Fibroblast of lung (primary cell): ENCODE data around the gene HS3ST6. TPM values are rescaled to one million over a fixed set of nuclear protein-coding genes. Genes with fewer than 3 reads are reported as not detected.

Experiments used
- DNase-seq, 2 donors: peaks; one replicate each; pipeline versions ENCODE4 v3.0.0 to v3.0.0-alpha.2; 2010; ENCODE audit warnings: low read depth in 2 of 2
- H2AFZ ChIP-seq: 2 replicates; pipeline ENCODE4 v1.5.1; 2012; ENCODE audit warnings: low read length, control low read depth, inconsistent platforms
- H3K27ac ChIP-seq: 2 replicates; pipeline ENCODE4 v1.5.1; 2011; ENCODE audit warnings: low read length, control low read depth; ENCODE audit not compliant: insufficient read depth
- H3K27me3 ChIP-seq: 2 replicates; pipeline ENCODE4 v1.5.1; 2011; ENCODE audit warnings: mild to moderate bottlenecking, low read length; ENCODE audit not compliant: control insufficient read depth, insufficient read depth
- H3K36me3 ChIP-seq: 2 replicates; pipeline ENCODE4 v1.5.1; 2011; ENCODE audit warnings: low read length; ENCODE audit not compliant: control insufficient read depth, insufficient read depth
- H3K4me1 ChIP-seq: 2 replicates; pipeline ENCODE4 v1.5.1; 2011; ENCODE audit warnings: low read length; ENCODE audit not compliant: control insufficient read depth, insufficient read depth; ENCODE audit errors: extremely low read depth
- H3K4me2 ChIP-seq: 2 replicates; pipeline ENCODE4 v1.5.1; 2011; ENCODE audit warnings: low read length, control low read depth; ENCODE audit not compliant: insufficient read depth; ENCODE audit errors: extremely low read depth
- H3K4me3 ChIP-seq, 4 experiments: fragments of 200-600 bp in 1 of 4; sonication (generic) in 1 of 4; replicated peaks in 1 of 4; 2 replicates each; pipeline ENCODE4 v1.5.1; 2011 to 2016; ENCODE audit warnings: low read length in 4 of 4, low read depth in 3 of 4, mild to moderate bottlenecking in 3 of 4, control low read depth in 2 of 4, inconsistent platforms in 1 of 4, mixed read lengths in 1 of 4; ENCODE audit not compliant: insufficient read depth in 1 of 4; ENCODE audit errors: control extremely low read depth in 1 of 4
- H3K79me2 ChIP-seq: 2 replicates; pipeline ENCODE4 v1.5.1; 2012; ENCODE audit warnings: mild to moderate bottlenecking, low read length, inconsistent platforms; ENCODE audit not compliant: control insufficient read depth, insufficient read depth
- H3K9ac ChIP-seq: 2 replicates; pipeline ENCODE4 v1.5.1; 2011; ENCODE audit warnings: mild to moderate bottlenecking, low read length, control low read depth; ENCODE audit not compliant: insufficient read depth
- H3K9me3 ChIP-seq: 2 replicates; pipeline ENCODE4 v1.5.1; 2012; ENCODE audit warnings: low read depth, low read length; ENCODE audit not compliant: control insufficient read depth, insufficient read depth
- H4K20me1 ChIP-seq: 2 replicates; pipeline ENCODE4 v1.5.1; 2011; ENCODE audit warnings: low read length; ENCODE audit not compliant: control insufficient read depth, insufficient read depth; ENCODE audit errors: extremely low read depth
- EZH2 ChIP-seq: IDR thresholded peaks from 2 replicates; pipeline ENCODE4 v1.5.1; 2012; ENCODE audit warnings: low read length, control low read depth, mild to moderate bottlenecking; ENCODE audit errors: missing control alignments
- polyA plus RNA-seq, 2 donors: library from polyadenylated mRNA; depleted of rRNA in 1 of 2; stranded (reverse) in 1 of 2; unstranded in 1 of 2; fragments of >200 nt; gene quantifications; 2 replicates each; pipeline ENCODE4 v1.2.1, GENCODE V29; 2011 to 2012; ENCODE audit warnings: missing spikeins in 1 of 2
- total RNA-seq: library from RNA; depleted of rRNA; stranded (reverse); fragments of >200 nt; gene quantifications from 2 replicates; pipeline ENCODE4 v1.2.1, GENCODE V29; 2014
- TF ChIP-seq, protein P1 (sequence below), 2 donors: IDR thresholded peaks in 1 of 2; conservative IDR thresholded peaks in 1 of 2; 1 replicate in 1 of 2; 2 replicates in 1 of 2; pipeline ENCODE4 v1.5.1; 2011 to 2012; ENCODE audit warnings: low read length in 2 of 2, control low read depth in 1 of 2, inconsistent platforms in 1 of 2, low read depth in 1 of 2, mild to moderate bottlenecking in 1 of 2

HS3ST6 gene
- total and polyA plus RNA-seq, 2 donors (not counting 1 experiment from before 2014, with no cell fraction given), result not detected

DNA sequence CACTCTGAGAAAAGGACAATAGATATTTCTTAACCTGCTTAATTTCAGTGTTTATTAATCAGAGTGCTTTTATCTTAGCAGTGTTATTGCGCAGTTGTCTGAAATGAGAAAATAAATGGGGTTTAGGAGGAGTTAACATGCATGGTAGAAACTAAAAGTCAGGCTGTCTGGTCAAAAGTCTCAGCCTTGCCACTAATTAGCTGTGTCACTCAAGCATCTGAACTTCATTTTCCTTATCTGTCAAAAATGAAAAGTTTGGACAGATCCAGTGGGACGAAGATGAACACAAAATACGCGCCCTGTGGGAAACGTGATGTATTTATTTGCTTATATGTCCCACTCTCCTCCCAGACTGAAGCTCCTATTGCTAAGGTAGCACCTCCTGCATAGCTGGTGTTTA is 40.0 kb downstream of the HS3ST6 start:
- no peaks in the 10 kb centered on the region for H3K9me3 ChIP-seq
- H3K36me3 ChIP-seq, result no peaks in the 10 kb centered on the region
- peaks cover 12% of the 10 kb centered on the region for H3K27me3 ChIP-seq
- H3K27ac ChIP-seq, result no peak overlapping the region
- no peak overlapping the region for H3K4me2 ChIP-seq
- no peak overlapping the region for H2AFZ ChIP-seq
- no peak overlapping the region for H3K9ac ChIP-seq
- TF ChIP-seq, protein P1, sequence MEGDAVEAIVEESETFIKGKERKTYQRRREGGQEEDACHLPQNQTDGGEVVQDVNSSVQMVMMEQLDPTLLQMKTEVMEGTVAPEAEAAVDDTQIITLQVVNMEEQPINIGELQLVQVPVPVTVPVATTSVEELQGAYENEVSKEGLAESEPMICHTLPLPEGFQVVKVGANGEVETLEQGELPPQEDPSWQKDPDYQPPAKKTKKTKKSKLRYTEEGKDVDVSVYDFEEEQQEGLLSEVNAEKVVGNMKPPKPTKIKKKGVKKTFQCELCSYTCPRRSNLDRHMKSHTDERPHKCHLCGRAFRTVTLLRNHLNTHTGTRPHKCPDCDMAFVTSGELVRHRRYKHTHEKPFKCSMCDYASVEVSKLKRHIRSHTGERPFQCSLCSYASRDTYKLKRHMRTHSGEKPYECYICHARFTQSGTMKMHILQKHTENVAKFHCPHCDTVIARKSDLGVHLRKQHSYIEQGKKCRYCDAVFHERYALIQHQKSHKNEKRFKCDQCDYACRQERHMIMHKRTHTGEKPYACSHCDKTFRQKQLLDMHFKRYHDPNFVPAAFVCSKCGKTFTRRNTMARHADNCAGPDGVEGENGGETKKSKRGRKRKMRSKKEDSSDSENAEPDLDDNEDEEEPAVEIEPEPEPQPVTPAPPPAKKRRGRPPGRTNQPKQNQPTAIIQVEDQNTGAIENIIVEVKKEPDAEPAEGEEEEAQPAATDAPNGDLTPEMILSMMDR (conservative IDR thresholded peaks at IDR 0.05 in 1 of 2, IDR thresholded peaks at IDR 0.05 in 1 of 2; ENCODE audit: low read depth in 1 of 2, low read length in 2 of 2), result no peak
- TF ChIP-seq EZH2, result no peak
- H4K20me1 ChIP-seq, result no peaks in the 10 kb centered on the region
- no peak for DNase-seq
- H3K4me3 ChIP-seq, result no peak overlapping the region
- H3K79me2 ChIP-seq, result no peaks in the 10 kb centered on the region
- H3K4me1 ChIP-seq, result no peaks in the 10 kb centered on the region

DNA sequence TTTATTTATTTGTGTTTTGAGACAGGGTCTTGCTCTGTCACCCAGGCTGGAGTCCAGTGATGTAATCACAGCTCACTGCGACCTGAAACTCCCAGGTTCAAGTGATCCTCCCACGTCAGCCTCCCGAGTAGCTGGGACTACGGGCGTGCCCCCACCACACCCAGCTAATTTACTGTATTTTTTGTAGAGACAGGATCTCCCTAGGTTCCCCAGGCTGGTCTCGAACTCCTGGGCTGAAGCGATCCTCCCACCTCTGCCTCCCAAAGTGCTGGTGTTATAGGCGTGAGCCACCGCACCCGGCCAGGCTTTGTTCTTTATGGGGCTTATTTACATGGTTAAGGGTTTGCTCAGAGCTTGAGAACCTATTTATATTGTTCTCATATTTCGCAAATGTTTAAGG is 40.4 kb downstream of the HS3ST6 start:
- H3K36me3 ChIP-seq, result no peaks in the 10 kb centered on the region
- no peak overlapping the region for H3K9ac ChIP-seq
- H3K27ac ChIP-seq, result no peak overlapping the region
- H3K79me2 ChIP-seq, result no peaks in the 10 kb centered on the region
- TF ChIP-seq, protein P1 (conservative IDR thresholded peaks at IDR 0.05 in 1 of 2, IDR thresholded peaks at IDR 0.05 in 1 of 2; ENCODE audit: low read depth in 1 of 2, low read length in 2 of 2), result no peak
- peaks cover 12% of the 10 kb centered on the region for H3K27me3 ChIP-seq
- DNase-seq, result no peak
- H3K4me3 ChIP-seq, result no peak overlapping the region
- H3K4me1 ChIP-seq, result no peaks in the 10 kb centered on the region
- no peak overlapping the region for H2AFZ ChIP-seq
- H3K4me2 ChIP-seq, result no peak overlapping the region
- H3K9me3 ChIP-seq, result no peaks in the 10 kb centered on the region
- H4K20me1 ChIP-seq, result no peaks in the 10 kb centered on the region

- no peaks in the 10 kb centered on the region for H3K79me2 ChIP-seq
- no peak overlapping the region for H3K4me2 ChIP-seq
- TF ChIP-seq EZH2, result no peak
- TF ChIP-seq, protein P1 (conservative IDR thresholded peaks at IDR 0.05 in 1 of 2, IDR thresholded peaks at IDR 0.05 in 1 of 2; ENCODE audit: low read depth in 1 of 2, low read length in 2 of 2), result no peak
- H3K4me1 ChIP-seq, result no peaks in the 10 kb centered on the region
- peaks cover 14% of the 10 kb centered on the region for H3K27me3 ChIP-seq
- H2AFZ ChIP-seq, result no peak overlapping the region
- no peaks in the 10 kb centered on the region for H3K36me3 ChIP-seq
- no peak overlapping the region for H3K9ac ChIP-seq
- H4K20me1 ChIP-seq, result no peaks in the 10 kb centered on the region
- no peaks in the 10 kb centered on the region for H3K9me3 ChIP-seq
- H3K27ac ChIP-seq, result no peak overlapping the region
- DNase-seq, result no peak
- no peak overlapping the region for H3K4me3 ChIP-seq
These were observed 41.1 kb downstream of the HS3ST6 start for GRCh38 chr16:1877089-1877488.
